ENCODE measurements around the gene HHAT.

The HHAT gene

DNA sequence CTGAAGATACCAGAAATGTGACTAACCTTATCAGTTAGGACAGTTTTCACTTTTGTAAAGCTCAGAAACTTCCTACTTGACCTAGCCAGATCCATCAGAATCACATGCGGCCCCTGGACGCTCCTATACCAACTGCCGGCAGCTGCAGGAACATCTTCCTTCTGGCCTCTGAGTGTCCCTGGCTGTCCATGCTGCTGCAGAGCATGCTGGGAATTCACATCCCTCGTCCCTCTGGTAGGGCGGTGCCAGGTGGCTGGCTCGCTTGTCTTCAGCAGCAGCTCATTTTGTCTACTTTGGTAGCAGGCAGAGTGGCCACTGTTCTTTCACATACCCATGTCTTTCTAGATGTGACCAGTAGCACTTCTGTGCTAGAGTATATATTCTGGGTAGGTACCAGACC is 34.4 kb downstream of the HHAT start:
- Histone ChIP-seq H3K9me2 (ENCODE audit: low read depth, low read length) (no peaks in the 10 kb centered on the region), H3K36me3 (ENCODE audit: insufficient read depth, low read length) (no peaks in the 10 kb centered on the region), H3K9ac (ENCODE audit: low read length) (no peak overlapping the region), H2AFZ (ENCODE audit: low read length) (no peak overlapping the region), H3F3A (ENCODE audit: insufficient read depth, low read length) (no peaks in the 10 kb centered on the region), H3K27ac (ENCODE audit: low read depth, low read length, poor library complexity, severe bottlenecking) (no peak overlapping the region), H3K4me2 (ENCODE audit: low read length) (no peak overlapping the region), H4K20me1 (ENCODE audit: insufficient read depth, low read length) (no peaks in the 10 kb centered on the region), H3K9me3 (ENCODE audit: low read length) (no peaks in the 10 kb centered on the region), H3K79me2 (ENCODE audit: insufficient read depth, low read length) (no peaks in the 10 kb centered on the region), H3K27me3 (ENCODE audit: insufficient read depth, low read length) (no peaks in the 10 kb centered on the region), H3K4me3 (ENCODE audit: low read depth, low read length, poor library complexity, severe bottlenecking) (no peak overlapping the region), H3K4me1 (ENCODE audit: insufficient read depth, low read length, severe bottlenecking) (no peaks in the 10 kb centered on the region)
- TF ChIP-seq, protein P1, sequence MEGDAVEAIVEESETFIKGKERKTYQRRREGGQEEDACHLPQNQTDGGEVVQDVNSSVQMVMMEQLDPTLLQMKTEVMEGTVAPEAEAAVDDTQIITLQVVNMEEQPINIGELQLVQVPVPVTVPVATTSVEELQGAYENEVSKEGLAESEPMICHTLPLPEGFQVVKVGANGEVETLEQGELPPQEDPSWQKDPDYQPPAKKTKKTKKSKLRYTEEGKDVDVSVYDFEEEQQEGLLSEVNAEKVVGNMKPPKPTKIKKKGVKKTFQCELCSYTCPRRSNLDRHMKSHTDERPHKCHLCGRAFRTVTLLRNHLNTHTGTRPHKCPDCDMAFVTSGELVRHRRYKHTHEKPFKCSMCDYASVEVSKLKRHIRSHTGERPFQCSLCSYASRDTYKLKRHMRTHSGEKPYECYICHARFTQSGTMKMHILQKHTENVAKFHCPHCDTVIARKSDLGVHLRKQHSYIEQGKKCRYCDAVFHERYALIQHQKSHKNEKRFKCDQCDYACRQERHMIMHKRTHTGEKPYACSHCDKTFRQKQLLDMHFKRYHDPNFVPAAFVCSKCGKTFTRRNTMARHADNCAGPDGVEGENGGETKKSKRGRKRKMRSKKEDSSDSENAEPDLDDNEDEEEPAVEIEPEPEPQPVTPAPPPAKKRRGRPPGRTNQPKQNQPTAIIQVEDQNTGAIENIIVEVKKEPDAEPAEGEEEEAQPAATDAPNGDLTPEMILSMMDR (IDR thresholded peaks at IDR 0.05; ENCODE audit: low read length): no peak

DNA sequence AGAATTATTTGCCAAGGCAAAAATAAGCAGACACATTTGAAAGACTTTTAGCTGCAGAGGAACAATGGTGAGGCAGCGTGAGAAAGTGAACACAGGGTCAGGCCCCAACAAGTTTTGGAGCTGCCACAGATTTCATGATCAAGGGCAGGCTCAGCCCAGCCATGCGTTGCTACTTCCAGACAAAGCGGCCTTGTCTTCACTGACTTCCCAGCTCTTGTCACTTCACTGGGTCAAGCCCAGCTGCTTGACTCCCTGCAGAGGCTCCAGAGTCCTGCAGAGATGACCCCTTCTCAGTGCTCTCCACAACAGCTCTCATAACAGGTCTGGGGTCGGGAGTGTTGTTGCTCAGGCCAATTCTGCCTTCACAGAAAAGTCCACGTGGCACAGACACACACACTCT is 35.8 kb downstream of the HHAT start:
- H3K4me1 ChIP-seq (ENCODE audit: insufficient read depth, low read length, severe bottlenecking): no peaks in the 10 kb centered on the region
- no peaks in the 10 kb centered on the region for H3K27me3 ChIP-seq (ENCODE audit: insufficient read depth, low read length)
- no peak overlapping the region for H3K9ac ChIP-seq (ENCODE audit: low read length)
- H3K9me2 ChIP-seq (ENCODE audit: low read depth, low read length): no peaks in the 10 kb centered on the region
- H4K20me1 ChIP-seq (ENCODE audit: insufficient read depth, low read length): no peaks in the 10 kb centered on the region
- no peaks in the 10 kb centered on the region for H3F3A ChIP-seq (ENCODE audit: insufficient read depth, low read length)
- TF ChIP-seq EZH2 (IDR thresholded peaks at IDR 0.05; ENCODE audit: borderline replicate concordance, low read length): no peak
- TF ChIP-seq, protein P1 (IDR thresholded peaks at IDR 0.05; ENCODE audit: low read length): no peak
- no peaks in the 10 kb centered on the region for H3K9me3 ChIP-seq (ENCODE audit: low read length)
- H3K27ac ChIP-seq (ENCODE audit: low read depth, low read length, poor library complexity, severe bottlenecking): no peak overlapping the region
- no peak overlapping the region for H2AFZ ChIP-seq (ENCODE audit: low read length)
- H3K4me2 ChIP-seq (ENCODE audit: low read length): no peak overlapping the region
- H3K79me2 ChIP-seq (ENCODE audit: insufficient read depth, low read length): no peaks in the 10 kb centered on the region
- H3K36me3 ChIP-seq (ENCODE audit: insufficient read depth, low read length): no peaks in the 10 kb centered on the region
- H3K4me3 ChIP-seq (ENCODE audit: low read depth, low read length, poor library complexity, severe bottlenecking): no peak overlapping the region

DNA sequence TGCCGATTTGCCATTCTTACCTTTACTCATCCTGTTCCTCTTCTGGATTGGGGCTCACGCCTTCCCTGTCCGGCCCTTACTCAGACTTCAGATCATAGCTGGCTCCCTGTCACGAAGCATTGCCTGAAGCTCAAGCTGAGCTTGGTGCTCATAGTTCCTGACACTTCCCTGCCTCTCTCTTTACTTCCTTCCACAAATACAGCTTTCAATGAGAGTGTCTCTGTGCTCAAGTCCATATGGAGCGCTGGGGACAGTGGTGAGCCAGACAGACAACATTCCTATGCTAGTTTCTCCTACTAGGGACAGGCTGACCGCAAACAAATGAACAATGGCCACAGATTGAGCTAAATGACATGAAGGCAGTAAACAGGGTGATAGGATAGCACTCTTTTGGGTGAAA is 38.1 kb downstream of the HHAT start:
- Histone ChIP-seq H3K9me3 (ENCODE audit: low read length) (no peaks in the 10 kb centered on the region), H3K79me2 (ENCODE audit: insufficient read depth, low read length) (no peaks in the 10 kb centered on the region), H3K9ac (ENCODE audit: low read length) (no peak overlapping the region), H4K20me1 (ENCODE audit: insufficient read depth, low read length) (no peaks in the 10 kb centered on the region), H2AFZ (ENCODE audit: low read length) (no peak overlapping the region), H3K36me3 (ENCODE audit: insufficient read depth, low read length) (no peaks in the 10 kb centered on the region), H3K4me2 (ENCODE audit: low read length) (no peak overlapping the region), H3F3A (ENCODE audit: insufficient read depth, low read length) (no peaks in the 10 kb centered on the region), H3K27ac (ENCODE audit: low read depth, low read length, poor library complexity, severe bottlenecking) (no peak overlapping the region), H3K9me2 (ENCODE audit: low read depth, low read length) (no peaks in the 10 kb centered on the region), H3K4me1 (ENCODE audit: insufficient read depth, low read length, severe bottlenecking) (no peaks in the 10 kb centered on the region), H3K27me3 (ENCODE audit: insufficient read depth, low read length) (no peaks in the 10 kb centered on the region), H3K4me3 (ENCODE audit: low read depth, low read length, poor library complexity, severe bottlenecking) (no peak overlapping the region)
- TF ChIP-seq, protein P1 (IDR thresholded peaks at IDR 0.05; ENCODE audit: low read length): no peak

Measured in OCI-LY1 (cell line).